ENCODE data around the gene SLCO4C1.

GRCh38 chr5:102221949-102222348 lies 74.1 kb downstream of the SLCO4C1 start:
- TF ChIP-seq POLR2AphosphoS5 (IDR thresholded peaks at IDR 0.05; ENCODE audit: low read depth, low read length) (no peak), SIN3A (IDR thresholded peaks at IDR 0.05; ENCODE audit: borderline replicate concordance, insufficient read depth, low read length) (no peak), FOXP2 (optimal IDR thresholded peaks at IDR 0.05; ENCODE audit: borderline replicate concordance, extremely low read depth, extremely low read length, insufficient read depth) (no peak), TAF1 (IDR thresholded peaks at IDR 0.05; ENCODE audit: borderline replicate concordance, insufficient read depth, low read length) (no peak), REST (IDR thresholded peaks at IDR 0.05; ENCODE audit: insufficient read depth in 1 of 2, low read depth in 2 of 2, low read length in 2 of 2) (no peak)

All from PFSK-1 (cell line).